ENCODE results near the gene GNG11. TPM values are rescaled to one million over a fixed set of nuclear protein-coding genes. Genes with fewer than 3 reads are reported as not detected.
"Not testable (repeated sequence)": the region's sequence is repeated elsewhere in the genome, so short reads cannot be mapped to it uniquely, and the experiment has no call there.

Gene GNG11
- total RNA-seq, 4 donors from 2014 or later: 23.9 to 106 (median 40.9) TPM

GRCh38 chr7:93895859-93896600 lies 25.5 kb upstream of the GNG11 start:
- DNase-seq (ENCODE audit: low spot score): no peak
- no peak for TF ChIP-seq CTCF (IDR thresholded peaks at IDR 0.05)
- ATAC-seq (ENCODE audit: low FRiP score): no peak

- ATAC-seq (ENCODE audit: low FRiP score) (no peak), DNase-seq (ENCODE audit: low spot score) (no peak)
- no peak for TF ChIP-seq CTCF (IDR thresholded peaks at IDR 0.05)
These were observed 23.9 kb upstream of the GNG11 start for GRCh38 chr7:93897680-93898079.

GRCh38 chr7:93902777-93903423 lies 18.6 kb upstream of the GNG11 start:
- TF ChIP-seq CTCF (IDR thresholded peaks at IDR 0.05): peak in 1 of 3 donors; percentile 45
- ATAC-seq (ENCODE audit: low FRiP score) (no peak), DNase-seq (ENCODE audit: low spot score) (no peak)

- DNase-seq (ENCODE audit: low spot score) (no peak), ATAC-seq (ENCODE audit: low FRiP score) (no peak)
- TF ChIP-seq CTCF (IDR thresholded peaks at IDR 0.05): no peak
These were observed 15.3 kb upstream of the GNG11 start, which contains the start of gene GNGT1 for GRCh38 chr7:93906267-93906666. Gene GNGT1 (plus strand): TSS chr7:93906567. CDS start chr7:93906747, 180 bp downstream.

GRCh38 chr7:93910076-93910994 lies 11.2 kb upstream of the GNG11 start:
- no peak for DNase-seq (ENCODE audit: low spot score)
- ATAC-seq (ENCODE audit: low FRiP score): peak; percentile 85
- no peak for TF ChIP-seq CTCF (IDR thresholded peaks at IDR 0.05)

GRCh38 chr7:93911242-93911641 lies 10.3 kb upstream of the GNG11 start:
- not testable (repeated sequence) for ATAC-seq (ENCODE audit: low FRiP score); DNase-seq (ENCODE audit: low spot score)

GRCh38 chr7:93911661-93912060 lies 9.9 kb upstream of the GNG11 start:
- not testable (repeated sequence) for ATAC-seq (ENCODE audit: low FRiP score); DNase-seq (ENCODE audit: low spot score)

Measured in omental fat pad (tissue), 4 donors.